CD14-positive monocyte (primary cell): ENCODE results near the gene CYFIP2. TPM values are rescaled to one million over a fixed set of nuclear protein-coding genes. Genes with fewer than 3 reads are reported as not detected.
A peak's percentile ranks its signal among the peaks of the same experiment; 100 is the strongest.

Experiments used
- DNase-seq, 3 donors: peaks; one replicate each; pipeline ENCODE4 v3.0.0-alpha.2; 2011 to 2022
- H2AFZ ChIP-seq: 2 replicates; pipeline ENCODE4 v1.6.0; 2012; ENCODE audit warnings: mild to moderate bottlenecking, low read depth, low read length, inconsistent platforms; ENCODE audit not compliant: insufficient read depth, poor library complexity, severe bottlenecking
- H3K27ac ChIP-seq, 2 donors: 1 replicate in 1 of 2; 2 replicates in 1 of 2; pipeline ENCODE4 v1.5.1; 2012 to 2013; ENCODE audit warnings: low read length in 2 of 2, control low read depth in 1 of 2, inconsistent platforms in 1 of 2, low read depth in 1 of 2, mild to moderate bottlenecking in 1 of 2
- H3K27me3 ChIP-seq, 2 donors: one replicate each; pipeline versions ENCODE4 v1.6.0 to v1.6.1; 2011 to 2013; ENCODE audit warnings: low read length in 2 of 2; ENCODE audit not compliant: control insufficient read depth in 2 of 2, insufficient read depth in 2 of 2
- H3K36me3 ChIP-seq, 2 donors: replicated peaks in 1 of 2; 1 replicate in 1 of 2; 2 replicates in 1 of 2; pipeline versions ENCODE4 v1.5.1 to v1.6.1; 2012 to 2013; ENCODE audit warnings: low read length in 2 of 2, control low read depth in 1 of 2, inconsistent platforms in 1 of 2, mild to moderate bottlenecking in 1 of 2; ENCODE audit not compliant: insufficient read depth in 2 of 2, control insufficient read depth in 1 of 2
- H3K4me1 ChIP-seq, 2 donors: 1 replicate in 1 of 2; 2 replicates in 1 of 2; pipeline versions ENCODE4 v1.5.1 to v1.6.1; 2012 to 2013; ENCODE audit warnings: low read length in 2 of 2, control low read depth in 1 of 2, inconsistent platforms in 1 of 2, mild to moderate bottlenecking in 1 of 2, moderate library complexity in 1 of 2; ENCODE audit not compliant: insufficient read depth in 2 of 2, control insufficient read depth in 1 of 2
- H3K4me2 ChIP-seq: replicated peaks from 2 replicates; pipeline ENCODE3; 2012; ENCODE audit warnings: low read length, moderate library complexity, mild to moderate bottlenecking; ENCODE audit not compliant: poor library complexity, severe bottlenecking; ENCODE audit errors: extremely low read depth
- H3K4me3 ChIP-seq, 3 experiments: fragments of 200-600 bp in 1 of 3; sonication (generic) in 1 of 3; replicated peaks in 1 of 3; 1 replicate in 2 of 3; 2 replicates in 1 of 3; pipeline ENCODE4 v1.5.1; 2011 to 2013; ENCODE audit warnings: low read length in 3 of 3, mild to moderate bottlenecking in 3 of 3, control low read depth in 2 of 3, low read depth in 2 of 3, inconsistent platforms in 1 of 3, moderate library complexity in 1 of 3
- H3K79me2 ChIP-seq: 2 replicates; pipeline ENCODE4 v1.6.0; 2012; ENCODE audit warnings: mild to moderate bottlenecking, control low read depth, inconsistent platforms, low read length, moderate library complexity; ENCODE audit not compliant: insufficient read depth
- H3K9ac ChIP-seq: 2 replicates; pipeline ENCODE4 v1.6.0; 2017; ENCODE audit warnings: low read length, mild to moderate bottlenecking; ENCODE audit not compliant: insufficient read depth, poor library complexity, severe bottlenecking
- H3K9me3 ChIP-seq, 2 donors: replicated peaks in 1 of 2; 1 replicate in 1 of 2; 2 replicates in 1 of 2; pipeline versions ENCODE4 v1.5.1 to v1.6.1; 2012 to 2013; ENCODE audit warnings: low read length in 2 of 2, control low read depth in 1 of 2; ENCODE audit not compliant: control insufficient read depth in 1 of 2, insufficient read depth in 1 of 2
- H4K20me1 ChIP-seq: 2 replicates; pipeline ENCODE4 v1.6.0; 2012; ENCODE audit warnings: mild to moderate bottlenecking, low read length, control low read depth, moderate library complexity; ENCODE audit not compliant: insufficient read depth
- H3K27ac Mint-ChIP-seq, 7 donors: one replicate each; pipeline ENCODE4 v1.8.0; 2020; ENCODE audit warnings: mild to moderate bottlenecking in 7 of 7, mixed read lengths in 7 of 7, moderate library complexity in 6 of 7, inconsistent platforms in 2 of 7
- H3K27me3 Mint-ChIP-seq, 3 donors: one replicate each; pipeline ENCODE4 v1.8.0; 2021 to 2022; ENCODE audit warnings: low read depth in 3 of 3, mild to moderate bottlenecking in 3 of 3, mixed read lengths in 3 of 3, moderate library complexity in 3 of 3, inconsistent platforms in 1 of 3
- H3K36me3 Mint-ChIP-seq, 2 donors: one replicate each; pipeline ENCODE4 v1.8.0; 2020; ENCODE audit warnings: mixed read lengths in 2 of 2, inconsistent platforms in 1 of 2, mild to moderate bottlenecking in 1 of 2
- H3K4me1 Mint-ChIP-seq: one replicate; pipeline ENCODE4 v1.8.0; 2020; ENCODE audit warnings: mild to moderate bottlenecking, mixed read lengths
- H3K4me3 Mint-ChIP-seq, 2 donors: one replicate each; pipeline ENCODE4 v1.8.0; 2020; ENCODE audit warnings: mild to moderate bottlenecking in 2 of 2, mixed read lengths in 2 of 2, moderate library complexity in 1 of 2
- H3K9me3 Mint-ChIP-seq, 7 donors: one replicate each; pipeline ENCODE4 v1.8.0; 2020 to 2022; ENCODE audit warnings: mixed read lengths in 7 of 7, mild to moderate bottlenecking in 6 of 7, moderate library complexity in 6 of 7, inconsistent platforms in 2 of 7
- CTCF ChIP-seq: fragments of 200-600 bp; IDR thresholded peaks from one replicate; pipeline ENCODE4 v1.8.0; 2022; ENCODE audit warnings: antibody characterized with exemption, mild to moderate bottlenecking
- WGBS: methylation state at CpG from one replicate; pipeline ENCODE4 v1.1.5; 2013; ENCODE audit warnings: missing lambda C conversion rate; ENCODE audit not compliant: insufficient coverage; 5-methylcytosine and 5-hydroxymethylcytosine counted together
- intact Hi-C, 2 donors: fragments of 100-400 bp; cut with micrococcal nuclease; formaldehyde crosslinking; loops; one replicate each; pipeline versions ENCODE4 v1.15.0 to v1.15.1; 2023
- polyA plus RNA-seq, 3 donors: library from polyadenylated mRNA; depleted of rRNA in 1 of 3; unstranded in 2 of 3; stranded (reverse) in 1 of 3; fragments of 300-500 nt in 2 of 3; fragments of >200 nt in 1 of 3; fragmentation: Illumina TruSeq in 2 of 3; gene quantifications; 1 replicate in 2 of 3; 2 replicates in 1 of 3; pipeline ENCODE4 v1.2.3, GENCODE V29; 2012 to 2021

The CYFIP2 gene
- polyA plus RNA-seq, 3 donors: 33.6 to 45.6 (median 36.0) TPM

- Histone ChIP-seq H3K4me2 (no peak overlapping the region), H3K9me3 (no peaks in the 10 kb centered on the region), H3K4me1 (peaks cover 31 to 43% of the 10 kb centered on the region in 2 donors), H3K79me2 (peaks cover 19% of the 10 kb centered on the region), H3K9ac (no peak overlapping the region), H3K4me3 (no peak overlapping the region), H3K36me3 (no peaks in the 10 kb centered on the region), H2AFZ (peak overlapping the region; percentile 60), H3K27me3 (no peaks in the 10 kb centered on the region), H3K27ac (peak overlapping the region in 1 of 2 donors; percentile 12), H4K20me1 (no peaks in the 10 kb centered on the region)
- peak overlapping the region in 1 of 2 donors; percentile 46 for H3K4me3 Mint-ChIP-seq
- intact Hi-C loops: no loop called here
- peaks cover 38% of the 10 kb centered on the region for H3K4me1 Mint-ChIP-seq
- H3K36me3 Mint-ChIP-seq: peaks cover 4 to 5% of the 10 kb centered on the region in 2 donors
- peak overlapping the region in 4 of 7 donors; percentile 14 to 74 (median 32) for H3K27ac Mint-ChIP-seq
- H3K27me3 Mint-ChIP-seq: peaks cover 5 to 13% (median 7%) of the 10 kb centered on the region in 3 donors
- no peak for TF ChIP-seq CTCF
- no peaks in the 10 kb centered on the region for H3K9me3 Mint-ChIP-seq
- 9% methylated on average over 2 of the region's 7 CpGs for WGBS
- DNase-seq: peak in 1 of 3 donors; percentile 21
Measured at GRCh38 chr5:157263496-157264090, 2.3 kb upstream of the CYFIP2 start.

- under 1% methylated on average over 52 of the region's 62 CpGs for WGBS
- peaks cover 58 to 72% of the 10 kb centered on the region in 2 donors for H3K4me1 ChIP-seq
- TF ChIP-seq CTCF: peak; percentile 9
- H3K4me3 ChIP-seq: peak overlapping the region; percentile 76 to 82 (median 78)
- no peaks in the 10 kb centered on the region for H4K20me1 ChIP-seq
- no peaks in the 10 kb centered on the region for H3K9me3 ChIP-seq
- peak overlapping the region in 4 of 7 donors; percentile 37 to 70 (median 52) for H3K27ac Mint-ChIP-seq
- peak overlapping the region; percentile 87 for H3K4me2 ChIP-seq
- no peak for DNase-seq
- peak overlapping the region; percentile 83 to 87 for H3K4me3 Mint-ChIP-seq
- no peaks in the 10 kb centered on the region for H3K27me3 ChIP-seq
- H3K27me3 Mint-ChIP-seq: peaks cover 5 to 13% (median 7%) of the 10 kb centered on the region in 3 donors
- peaks cover 0 to 2% (median 0%) of the 10 kb centered on the region in 7 donors for H3K9me3 Mint-ChIP-seq
- H3K27ac ChIP-seq: peak overlapping the region in 1 of 2 donors; percentile 71
- H2AFZ ChIP-seq: peak overlapping the region; percentile 91
- H3K9ac ChIP-seq: peak overlapping the region; percentile 68
- intact Hi-C loops: no loop called here
- H3K4me1 Mint-ChIP-seq: peaks cover 64% of the 10 kb centered on the region
- H3K36me3 ChIP-seq: no peaks in the 10 kb centered on the region
- peaks cover 35% of the 10 kb centered on the region for H3K79me2 ChIP-seq
- peaks cover 8 to 19% of the 10 kb centered on the region in 2 donors for H3K36me3 Mint-ChIP-seq
Measured at GRCh38 chr5:157266286-157267007, 524 bp downstream of the CYFIP2 start.
